Endodermal cell (in vitro differentiated cells): Measurements from ENCODE around the gene ACTL10. TPM values are rescaled to one million over a fixed set of nuclear protein-coding genes. Genes with fewer than 3 reads are reported as not detected.

Experiments
- DNase-seq: peaks from one replicate; pipeline ENCODE4 v3.0.0-alpha.2; 2017
- H3K27ac ChIP-seq: 2 replicates; pipeline ENCODE4 v1.5.1; 2013; ENCODE audit warnings: mild to moderate bottlenecking, low read depth, low read length, moderate library complexity
- H3K27me3 ChIP-seq: 2 replicates; pipeline ENCODE4 v1.6.1; 2013; ENCODE audit warnings: mild to moderate bottlenecking, low read length, moderate library complexity; ENCODE audit not compliant: insufficient read depth, control insufficient read depth, poor library complexity, severe bottlenecking
- H3K36me3 ChIP-seq: 2 replicates; pipeline ENCODE4 v1.7.0; 2013; ENCODE audit warnings: mild to moderate bottlenecking, low read length, moderate library complexity; ENCODE audit not compliant: control insufficient read depth, insufficient read depth
- H3K4me1 ChIP-seq: one replicate; pipeline ENCODE4 v1.7.0; 2013; ENCODE audit warnings: low read length; ENCODE audit not compliant: control insufficient read depth, insufficient read depth
- H3K4me3 ChIP-seq: 2 replicates; pipeline ENCODE4 v1.5.1; 2013; ENCODE audit warnings: mild to moderate bottlenecking, low read length, moderate library complexity
- H3K9ac ChIP-seq: 2 replicates; pipeline ENCODE4 v1.6.1; 2013; ENCODE audit warnings: mild to moderate bottlenecking, low read length, moderate library complexity; ENCODE audit not compliant: poor library complexity, severe bottlenecking; ENCODE audit errors: extremely low read depth
- H3K9me3 ChIP-seq: 2 replicates; pipeline ENCODE4 v1.6.1; 2013; ENCODE audit warnings: mild to moderate bottlenecking, low read length, moderate library complexity; ENCODE audit not compliant: control insufficient read depth
- H3K27ac Mint-ChIP-seq: 2 replicates; pipeline ENCODE4 v1.8.0; 2020; ENCODE audit warnings: mixed read lengths
- H3K27me3 Mint-ChIP-seq: 2 replicates; pipeline ENCODE4 v1.8.0; 2021; ENCODE audit warnings: mild to moderate bottlenecking, mixed read lengths; ENCODE audit not compliant: insufficient read depth
- H3K36me3 Mint-ChIP-seq: 2 replicates; pipeline ENCODE4 v1.8.0; 2020; ENCODE audit warnings: low read depth, mixed read lengths
- H3K4me1 Mint-ChIP-seq: 2 replicates; pipeline ENCODE4 v1.8.0; 2020; ENCODE audit warnings: mixed read lengths
- H3K4me3 Mint-ChIP-seq: 2 replicates; pipeline ENCODE4 v1.8.0; 2020; ENCODE audit warnings: mild to moderate bottlenecking, moderate library complexity, mixed read lengths
- H3K9me3 Mint-ChIP-seq: 2 replicates; pipeline ENCODE4 v1.8.0; 2020; ENCODE audit warnings: mild to moderate bottlenecking, mixed read lengths
- CTCF ChIP-seq: fragments of 200-600 bp; sonication (generic); conservative IDR thresholded peaks from 2 replicates; pipeline ENCODE4 v1.5.0; 2021; ENCODE audit warnings: antibody characterized with exemption, mild to moderate bottlenecking
- WGBS, 2 experiments: methylation state at CpG; one replicate each; pipeline versions ENCODE4 v1.1.5 to v1.1.7; 2013; ENCODE audit warnings: missing lambda C conversion rate in 2 of 2, mixed read lengths in 1 of 2; ENCODE audit not compliant: insufficient coverage in 1 of 2, insufficient read length in 1 of 2; 5-methylcytosine and 5-hydroxymethylcytosine counted together
- total RNA-seq, 2 donors: library from RNA; stranded (reverse); fragmentation: NEBNext Ultra II Directional in 1 of 2; extraction: Animal tissue kit (Norgen Biotek cat#: 25700) in 1 of 2; gene quantifications; 2 replicates in 1 of 2; 3 replicates in 1 of 2; pipeline ENCODE4 v1.2.1, GENCODE V29; 2021

ACTL10 gene
- total RNA-seq, 2 donors from 2014 or later = 0.42 TPM; not detected in 1

DNA sequence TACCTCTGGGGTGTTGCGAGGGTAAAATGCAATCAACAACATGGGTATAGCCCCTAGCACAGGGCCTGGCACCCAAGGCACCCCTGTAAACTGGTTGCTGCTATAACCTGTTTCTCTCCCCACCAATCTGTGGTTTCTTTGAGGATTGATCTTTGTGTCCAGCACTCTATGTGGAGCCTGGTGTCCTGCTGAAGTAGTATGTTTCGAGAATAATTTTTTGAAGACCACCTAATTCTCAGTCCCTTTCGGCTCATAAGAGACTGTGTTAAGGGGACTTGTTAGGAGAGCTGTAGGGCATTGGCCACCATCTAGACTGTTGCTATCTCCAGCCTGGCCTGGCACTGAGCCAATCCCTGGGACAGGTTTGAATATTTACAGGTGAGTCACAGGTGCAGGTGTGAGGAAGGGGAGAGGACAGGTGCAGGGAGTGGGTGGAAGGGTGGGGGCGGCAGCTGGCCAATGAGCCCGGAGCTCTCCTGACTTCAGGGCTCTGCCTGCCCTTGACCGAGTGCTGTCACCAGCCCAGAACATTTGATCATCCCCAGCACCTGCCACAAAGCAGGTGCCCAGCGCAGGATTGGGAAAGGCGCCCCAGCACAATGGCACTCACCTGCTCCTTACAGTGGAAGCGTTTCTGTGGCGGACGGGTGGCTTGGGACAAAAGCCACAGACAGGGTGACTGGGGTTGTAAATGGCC, 12.7 kb upstream of the ACTL10 start:
- H3K27me3 ChIP-seq = no peaks in the 10 kb centered on the region
- Mint-ChIP-seq H3K36me3 (peaks cover 9% of the 10 kb centered on the region), H3K27me3 (no peaks in the 10 kb centered on the region), H3K4me1 (peaks cover 14% of the 10 kb centered on the region), H3K27ac (peak overlapping the region; percentile 80), H3K4me3 (no peak overlapping the region), H3K9me3 (no peaks in the 10 kb centered on the region)
- no peak for TF ChIP-seq CTCF
- peak; percentile 77 for DNase-seq
- peaks cover 6% of the 10 kb centered on the region for H3K36me3 ChIP-seq
- no peaks in the 10 kb centered on the region for H3K9me3 ChIP-seq
- WGBS, 2 experiments = 95 to 96% methylated on average over 9 to 11 of the region's 11 CpGs
- no peak overlapping the region for H3K9ac ChIP-seq
- no peaks in the 10 kb centered on the region for H3K4me1 ChIP-seq
- H3K27ac ChIP-seq = no peak overlapping the region
- H3K4me3 ChIP-seq = no peak overlapping the region

DNA sequence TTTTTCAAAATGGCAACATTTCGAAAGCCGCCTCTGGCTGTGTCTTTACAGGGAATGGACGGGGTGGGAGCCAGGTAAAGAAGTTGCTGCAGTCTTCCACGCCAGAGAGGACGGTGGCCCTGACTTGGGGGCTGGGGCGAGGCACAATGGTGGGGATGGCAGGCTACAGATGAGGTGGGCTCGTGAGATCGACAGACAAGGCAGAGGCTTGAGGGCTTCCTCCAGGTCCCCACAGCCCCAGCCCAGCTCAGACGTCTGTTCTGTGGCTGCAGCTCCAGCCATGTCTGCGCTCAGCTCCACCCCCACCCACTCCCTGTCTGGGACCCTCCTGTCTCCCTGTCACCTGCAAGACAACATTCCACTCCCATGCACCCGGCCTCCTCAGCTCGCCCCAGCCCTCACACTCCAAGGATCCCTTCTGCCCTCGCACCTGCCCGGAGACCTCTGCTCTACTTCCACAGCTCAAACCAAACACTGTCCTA, 12.0 kb upstream of the ACTL10 start:
- peak overlapping the region; percentile 12 for H3K27ac Mint-ChIP-seq
- no peak for DNase-seq
- WGBS, 2 experiments = 88 to 94% methylated on average over 5 to 14 of the region's 14 CpGs
- no peaks in the 10 kb centered on the region for H3K9me3 Mint-ChIP-seq
- peaks cover 14% of the 10 kb centered on the region for H3K4me1 Mint-ChIP-seq
- peaks cover 6% of the 10 kb centered on the region for H3K36me3 ChIP-seq
- no peak overlapping the region for H3K4me3 ChIP-seq
- H3K36me3 Mint-ChIP-seq = peaks cover 11% of the 10 kb centered on the region
- H3K4me3 Mint-ChIP-seq = no peak overlapping the region
- H3K4me1 ChIP-seq = peaks cover 3% of the 10 kb centered on the region
- no peaks in the 10 kb centered on the region for H3K9me3 ChIP-seq
- H3K27ac ChIP-seq = no peak overlapping the region
- H3K27me3 Mint-ChIP-seq = no peaks in the 10 kb centered on the region
- no peaks in the 10 kb centered on the region for H3K27me3 ChIP-seq
- TF ChIP-seq CTCF = no peak
- H3K9ac ChIP-seq = no peak overlapping the region

- Histone ChIP-seq H3K4me1 (peaks cover 3% of the 10 kb centered on the region), H3K27me3 (no peaks in the 10 kb centered on the region), H3K36me3 (peaks cover 6% of the 10 kb centered on the region), H3K4me3 (no peak overlapping the region), H3K9ac (no peak overlapping the region), H3K27ac (no peak overlapping the region), H3K9me3 (no peaks in the 10 kb centered on the region)
- no peak for TF ChIP-seq CTCF
- Mint-ChIP-seq H3K36me3 (peaks cover 11% of the 10 kb centered on the region), H3K27ac (peak overlapping the region; percentile 12), H3K4me1 (peaks cover 14% of the 10 kb centered on the region), H3K9me3 (no peaks in the 10 kb centered on the region), H3K4me3 (no peak overlapping the region), H3K27me3 (no peaks in the 10 kb centered on the region)
- WGBS, 2 experiments = 81 to 96% methylated on average over 2 to 4 of the region's 4 CpGs
- DNase-seq = no peak
These were observed 11.6 kb upstream of the ACTL10 start for GRCh38 chr20:33655164-33655563.
